GM21529 (cell line): ENCODE measurements around the gene FFAR4.

Source experiments
- ATAC-seq: cut with Tn5 transposase; IDR thresholded peaks from one replicate; pipeline ENCODE4 v1.9.1; 2021; ENCODE audit not compliant: unreplicated experiment

The FFAR4 gene

DNA sequence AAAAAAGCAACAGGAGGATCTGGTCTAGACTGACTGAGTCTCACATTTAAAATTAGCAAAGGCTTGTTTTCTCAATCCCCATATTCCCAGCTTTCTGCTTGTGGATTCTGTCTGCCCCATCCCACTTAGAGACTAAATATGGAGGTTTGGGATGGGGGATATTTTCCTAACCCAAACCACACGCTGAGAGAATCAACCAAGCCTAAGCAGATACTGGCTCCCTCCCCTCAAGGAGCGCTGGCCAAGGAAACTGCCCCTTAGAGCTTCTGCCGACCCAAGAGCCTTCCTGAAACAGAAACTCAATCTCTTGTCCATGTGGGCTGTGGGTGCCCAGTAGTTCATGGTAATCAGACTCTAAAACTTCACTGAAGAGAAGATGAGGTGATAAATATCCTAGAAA, 3.9 kb downstream of the FFAR4 start:
- ATAC-seq, result no peak

DNA sequence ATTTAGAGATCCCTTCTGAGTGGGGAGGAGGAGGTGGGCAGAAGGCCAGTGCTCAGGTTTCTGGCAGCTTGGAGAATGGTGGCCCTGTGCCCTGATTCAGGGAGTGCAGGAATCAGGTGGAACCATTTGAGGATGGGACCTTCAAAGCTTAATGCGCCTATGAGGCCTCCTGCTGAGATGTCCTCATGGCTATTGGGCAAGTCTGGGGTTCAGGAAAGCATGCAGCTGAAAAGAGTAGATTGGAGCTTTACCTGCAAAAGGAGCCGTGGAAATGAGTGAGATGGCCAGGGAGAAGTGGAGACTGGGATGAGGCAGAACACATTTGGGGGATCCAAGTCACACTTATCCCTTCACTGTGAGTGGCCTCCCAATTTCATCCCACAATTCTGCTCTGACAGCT, 6.1 kb downstream of the FFAR4 start:
- ATAC-seq, result no peak

DNA sequence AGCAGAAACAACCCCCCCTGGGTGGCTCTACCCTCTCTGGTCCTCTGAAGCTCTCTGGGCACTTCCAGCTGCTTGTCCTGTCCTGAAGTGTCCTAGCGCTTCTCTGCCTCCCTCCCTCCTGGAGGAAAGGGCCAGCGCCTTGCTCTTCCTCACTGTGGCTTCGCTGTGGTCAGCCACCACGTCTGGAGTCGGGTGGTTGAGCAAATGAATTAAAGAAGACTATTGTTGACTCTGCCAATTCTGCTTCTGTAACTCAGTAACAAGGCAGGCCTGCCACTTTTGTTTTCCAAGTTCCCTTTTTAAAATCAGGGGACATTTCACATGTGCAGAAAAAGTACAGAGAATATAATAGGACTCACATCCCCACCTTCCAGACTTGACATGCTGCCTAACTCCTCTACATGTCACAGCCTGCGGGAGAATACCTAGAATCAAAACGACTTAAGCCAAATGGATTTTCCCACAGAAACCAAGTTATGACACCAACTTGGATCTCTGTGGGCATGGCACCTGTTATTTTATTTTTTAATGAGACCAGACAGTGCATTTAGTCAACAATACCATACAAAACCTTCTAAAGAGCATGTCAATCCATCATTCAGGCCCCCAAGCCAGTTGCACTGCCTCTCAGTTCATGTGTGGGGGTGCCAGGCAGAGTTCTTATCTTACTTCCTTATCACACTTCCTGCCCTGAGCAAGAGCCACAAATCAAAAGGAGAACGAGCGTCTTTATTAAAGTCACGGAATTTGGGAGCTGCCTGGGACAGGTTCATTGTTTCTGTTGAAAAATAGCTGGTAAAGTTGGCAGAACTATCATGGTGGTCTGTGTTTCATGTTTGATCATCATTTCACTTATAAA, 6.8 kb downstream of the FFAR4 start:
- no peak for ATAC-seq

DNA sequence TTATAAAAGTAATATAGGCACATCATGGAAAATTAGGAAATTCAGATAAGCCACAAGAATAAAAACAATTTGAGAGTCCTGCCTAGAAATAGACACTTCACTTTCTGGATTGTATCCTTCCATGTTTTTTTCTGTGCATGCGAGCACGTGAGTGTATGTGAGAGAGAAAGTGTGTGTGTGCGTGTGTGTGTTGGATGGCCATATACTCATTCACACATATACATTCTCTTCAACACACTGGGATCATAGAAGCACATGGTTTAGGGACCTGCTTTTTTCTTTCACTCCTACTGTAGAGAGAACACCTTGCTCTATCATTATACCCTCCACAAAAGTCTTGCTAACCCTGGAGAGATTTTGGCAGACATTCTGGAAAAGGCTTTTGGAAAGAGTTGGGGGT, 7.5 kb downstream of the FFAR4 start:
- no peak for ATAC-seq

DNA sequence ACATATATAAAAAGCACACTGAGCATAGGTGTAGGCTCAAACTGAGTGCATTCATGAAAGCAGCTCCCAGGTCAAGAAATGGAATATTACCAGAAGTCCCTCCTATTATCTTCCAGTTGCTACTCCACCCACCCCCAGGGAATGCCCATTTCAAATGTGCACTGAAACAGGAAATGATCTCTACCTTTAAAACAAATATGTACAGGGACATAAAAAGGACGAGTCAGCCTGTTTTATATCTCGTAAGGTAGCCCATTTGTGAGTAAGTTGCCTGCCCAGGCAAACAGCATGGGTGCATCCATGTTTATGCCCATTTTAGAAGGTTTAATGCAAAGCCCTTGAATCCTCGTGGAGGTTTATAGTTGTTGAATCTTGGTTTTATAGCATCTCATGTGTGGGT, 10.4 kb downstream of the FFAR4 start:
- ATAC-seq, result no peak

DNA sequence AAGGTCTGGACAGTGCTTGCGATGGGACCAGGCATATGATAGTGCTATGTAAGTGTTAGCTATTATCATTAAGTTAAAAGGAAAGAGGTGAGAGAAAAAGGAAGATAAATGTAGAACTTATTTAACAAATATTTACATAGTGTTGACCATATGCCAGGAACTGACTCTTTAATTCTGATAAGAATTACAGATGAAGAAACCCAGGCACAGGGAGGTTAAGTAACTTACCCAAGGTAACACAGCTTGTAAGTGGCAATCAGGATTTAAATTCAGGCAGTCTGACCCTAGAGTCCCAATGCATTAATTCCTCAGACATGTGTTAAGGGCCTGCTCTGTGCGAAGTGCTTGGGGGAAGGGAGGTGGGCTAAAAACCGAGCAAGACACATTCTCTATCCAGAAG, 11.1 kb downstream of the FFAR4 start:
- ATAC-seq, result no peak

DNA sequence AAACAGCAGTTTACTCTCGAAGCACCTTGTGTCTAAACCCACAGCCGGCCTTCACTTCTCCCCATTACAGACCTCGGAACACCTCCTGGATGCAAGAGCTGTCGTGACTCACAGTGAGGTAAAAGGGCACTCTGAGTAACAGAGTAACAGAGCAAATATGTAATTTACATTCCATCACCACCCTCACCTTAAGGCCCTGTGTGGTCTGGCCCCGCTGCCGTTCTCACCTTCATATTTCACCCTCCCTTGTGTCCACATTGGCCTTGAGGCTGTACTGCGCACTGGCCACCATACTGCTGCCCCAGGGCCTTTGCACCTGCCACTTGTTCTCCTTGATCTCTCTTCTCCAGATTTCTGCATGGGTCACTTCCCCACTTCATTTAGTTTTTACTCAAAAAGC, 12.6 kb downstream of the FFAR4 start:
- no peak for ATAC-seq

DNA sequence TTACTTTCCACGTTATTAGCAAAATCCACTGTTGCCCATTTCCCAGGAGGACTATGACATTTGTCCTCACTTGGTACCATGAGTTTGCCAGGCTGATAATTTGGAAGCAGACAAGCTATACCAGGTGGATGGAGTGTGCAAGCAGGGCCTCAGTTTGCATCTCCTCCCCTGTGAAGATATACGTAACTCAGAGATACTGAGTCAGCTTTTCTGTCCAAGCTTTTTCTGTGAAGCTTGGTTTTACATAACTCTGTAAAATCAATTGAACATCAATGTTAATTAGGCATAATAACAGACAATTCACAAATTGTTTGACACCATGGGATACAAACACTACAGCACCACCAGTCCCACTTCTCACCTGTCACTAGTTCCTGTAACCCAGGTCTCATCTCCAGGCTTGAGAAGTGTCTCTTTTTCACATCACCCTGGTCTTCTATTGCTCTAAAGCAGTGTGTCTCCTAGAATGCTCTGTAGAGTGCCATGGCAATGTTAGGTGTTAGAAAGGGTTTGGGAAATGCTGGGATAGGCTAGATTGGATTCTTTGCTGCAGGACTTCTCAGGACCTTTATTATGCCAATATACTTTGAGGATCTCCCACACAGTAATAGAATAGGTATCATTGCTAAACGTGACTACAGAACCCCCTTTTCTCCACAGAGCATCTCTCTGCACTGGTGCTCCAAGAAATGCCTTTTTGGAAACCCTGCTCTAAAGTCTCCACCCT, 13.7 kb downstream of the FFAR4 start:
- no peak for ATAC-seq

DNA sequence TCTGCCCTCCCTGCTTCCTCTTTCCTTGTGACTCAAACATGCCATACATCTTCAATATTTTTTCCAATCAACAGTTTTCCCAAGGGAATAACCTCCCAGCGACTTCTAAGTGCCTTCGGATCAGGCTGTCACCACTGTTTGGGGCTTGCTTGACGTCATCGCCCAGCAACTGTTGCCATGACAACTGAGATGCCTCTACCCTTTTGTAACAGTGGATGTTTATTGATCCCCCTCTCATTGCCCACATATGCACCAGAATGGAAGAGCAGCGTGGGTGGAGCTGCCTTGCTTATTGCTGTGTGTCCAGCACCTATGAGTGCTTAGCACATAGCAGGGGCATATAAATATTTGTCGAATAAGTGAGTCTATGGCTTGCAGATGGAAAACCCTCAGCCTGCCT, 14.4 kb downstream of the FFAR4 start:
- ATAC-seq, result no peak

DNA sequence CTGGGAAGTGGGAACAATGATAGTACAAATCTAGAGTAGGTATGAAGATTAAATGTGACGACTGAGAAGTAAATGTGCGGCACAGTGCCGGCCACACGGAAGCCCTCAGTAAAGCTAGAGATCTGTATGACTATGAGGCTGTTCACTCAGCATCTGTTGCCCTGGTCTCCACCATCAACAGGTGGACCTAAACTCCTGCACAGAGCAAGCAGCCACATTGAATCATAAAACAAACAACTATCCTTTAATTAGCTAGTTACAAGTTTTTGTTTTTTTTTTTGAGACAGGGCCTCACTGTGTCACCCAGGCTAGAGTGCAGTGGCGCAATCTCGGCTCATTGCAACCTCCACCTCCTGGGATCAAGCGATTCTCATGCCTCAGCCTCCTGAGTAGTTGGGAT, 18.0 kb downstream of the FFAR4 start:
- ATAC-seq, result no peak

DNA sequence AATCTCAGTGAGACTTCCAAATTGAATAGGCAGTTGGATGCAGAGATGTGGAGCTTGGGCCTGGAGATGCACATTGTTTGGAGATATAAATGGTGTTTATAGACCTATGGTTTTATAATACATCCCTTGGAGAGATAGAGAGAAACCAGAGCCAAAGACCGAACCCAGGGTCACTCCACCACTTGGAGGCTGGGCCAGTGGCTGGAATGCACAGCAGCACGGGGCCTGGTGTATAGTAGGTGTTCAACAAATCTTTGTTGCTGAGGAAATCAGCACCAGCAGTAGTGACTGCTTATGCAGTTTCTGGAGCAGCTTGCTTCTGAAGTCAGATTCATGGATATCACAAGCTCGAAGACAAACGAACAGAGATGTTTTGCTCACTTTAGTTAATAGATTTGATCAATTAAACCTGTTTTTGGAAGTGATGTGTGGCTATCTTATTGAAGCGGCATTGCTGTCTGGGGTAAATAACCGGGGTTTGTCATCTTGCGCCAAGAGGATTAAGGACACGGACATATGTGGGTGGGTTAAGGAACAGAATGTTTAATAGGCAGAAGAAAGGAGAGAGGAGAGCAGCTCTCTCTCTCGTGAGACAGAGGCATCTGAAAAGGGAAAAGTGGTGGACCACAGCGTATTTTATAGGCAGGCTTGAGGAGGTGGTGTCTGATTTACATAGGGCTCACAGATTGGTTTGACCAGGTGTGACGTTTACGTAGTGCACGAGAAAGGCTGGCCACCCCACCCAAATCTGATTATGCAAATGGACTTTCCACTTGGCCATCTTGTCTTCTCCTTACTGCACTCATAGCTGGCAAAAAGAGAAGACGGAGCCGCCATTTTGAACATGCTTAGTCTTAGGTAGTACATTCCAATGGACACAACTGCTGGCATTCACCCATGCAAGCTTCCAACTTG, 23.4 kb downstream of the FFAR4 start:
- ATAC-seq, result no peak

DNA sequence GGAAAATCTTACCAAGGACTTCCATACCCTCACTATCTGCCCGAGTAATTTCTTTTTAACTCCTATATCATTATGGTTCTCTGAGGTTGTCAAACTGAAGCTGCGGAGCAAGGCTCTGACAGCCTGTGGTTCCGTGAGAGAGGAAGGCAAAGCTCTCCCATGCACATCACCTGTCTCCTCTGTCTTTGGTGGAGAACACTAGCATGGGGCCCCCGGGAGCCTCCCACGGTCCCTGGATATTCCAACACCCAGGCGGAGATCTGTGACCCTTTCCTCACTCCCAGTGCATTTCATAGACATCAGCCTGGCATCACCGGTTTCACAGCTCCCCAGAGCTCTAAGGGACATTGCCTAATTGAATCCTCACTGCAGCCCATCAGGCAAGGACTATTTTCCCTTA, 24.2 kb downstream of the FFAR4 start:
- ATAC-seq, result no peak

DNA sequence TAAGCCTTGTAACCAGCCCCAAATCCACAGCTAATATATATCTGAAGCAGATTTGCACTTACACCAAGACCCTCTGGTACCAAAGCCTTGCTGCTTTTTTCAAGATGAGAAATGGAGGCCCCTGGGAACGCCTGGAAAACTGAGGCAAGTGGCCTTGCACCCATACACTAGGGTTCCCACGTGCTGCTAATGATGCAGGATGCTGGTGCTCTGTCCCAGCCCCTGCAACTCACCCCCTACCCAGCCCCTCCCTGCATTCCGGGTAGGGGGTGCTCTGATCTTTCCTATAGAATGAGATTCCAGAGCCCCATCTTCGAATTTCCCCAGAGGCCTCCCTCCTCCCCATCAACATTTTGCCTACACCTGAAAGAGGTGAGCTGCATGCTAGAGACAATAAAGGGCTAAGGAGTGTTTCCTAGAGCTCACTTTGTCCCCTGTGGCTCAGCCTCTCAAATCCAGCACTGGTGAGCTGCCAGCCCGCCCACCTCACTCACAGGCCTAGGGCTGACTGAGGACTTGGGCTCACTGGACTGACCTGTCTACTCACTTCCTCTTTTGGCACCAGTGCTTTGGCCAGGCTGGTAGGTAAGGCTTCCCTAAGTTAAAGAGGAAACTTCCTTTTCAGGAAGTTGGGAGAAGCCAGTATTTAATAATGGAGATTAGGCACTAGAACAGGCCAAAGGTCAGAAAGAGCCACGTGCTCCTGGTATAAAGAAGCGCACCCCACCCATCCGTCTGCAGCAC, 24.8 kb downstream of the FFAR4 start:
- ATAC-seq, result no peak

DNA sequence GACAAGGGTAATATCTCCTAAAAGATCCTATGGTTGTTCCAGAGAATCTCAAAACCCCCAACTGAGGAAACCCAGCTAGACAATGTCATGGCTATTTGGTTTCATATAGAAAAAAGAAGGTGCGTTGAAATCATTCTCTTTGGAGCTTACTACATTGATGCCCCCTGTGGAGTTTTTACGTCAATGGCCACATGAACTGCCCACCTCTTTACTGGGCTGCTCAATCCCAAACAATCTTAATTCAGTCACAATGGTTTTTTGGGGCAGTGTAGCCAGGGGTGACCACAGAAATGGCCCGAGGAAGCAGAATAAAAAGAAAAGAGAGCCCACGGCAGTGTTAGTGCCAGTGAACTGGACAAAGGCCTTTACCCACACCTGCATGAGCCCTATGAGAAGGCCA, 26.8 kb downstream of the FFAR4 start:
- no peak for ATAC-seq

DNA sequence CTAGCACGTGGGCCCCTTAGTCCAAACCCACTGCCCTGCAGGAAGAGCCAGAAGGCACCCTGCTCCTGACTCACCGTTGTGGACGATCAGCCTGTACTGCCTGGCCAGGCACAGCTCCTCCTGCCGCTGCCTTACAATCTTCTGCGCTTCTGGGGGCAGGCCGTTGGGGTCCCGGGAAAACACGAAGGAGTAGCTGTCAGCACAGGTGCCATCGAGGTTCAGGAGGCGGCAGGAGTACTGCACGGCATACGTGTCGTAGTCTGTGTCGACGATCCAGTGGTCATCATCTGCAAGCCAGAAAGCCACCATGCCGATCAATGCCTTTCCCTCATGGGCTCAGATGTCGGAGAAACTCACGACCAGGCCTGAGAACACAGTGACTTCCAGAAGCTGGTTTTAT, 27.3 kb downstream of the FFAR4 start:
- ATAC-seq, result no peak

DNA sequence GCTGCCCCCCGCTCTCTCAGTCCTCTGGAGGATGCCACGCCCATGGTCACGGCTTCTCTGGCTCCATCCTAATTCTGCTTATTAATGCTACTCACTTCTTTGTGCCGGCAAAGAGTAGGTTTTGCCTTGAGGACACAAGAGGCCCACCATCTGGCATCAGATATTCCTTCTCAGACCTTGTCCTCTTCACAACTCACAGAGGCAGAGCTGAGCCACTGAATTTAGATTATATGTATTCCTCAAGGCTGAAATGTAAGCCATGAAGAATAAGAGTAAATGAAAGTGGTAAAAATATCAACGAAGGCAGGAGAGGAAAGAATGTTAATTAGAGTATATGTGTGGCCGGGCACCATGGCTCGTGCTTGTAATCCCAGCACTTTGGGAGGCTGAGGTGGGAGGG, 28.1 kb downstream of the FFAR4 start:
- ATAC-seq, result no peak

DNA sequence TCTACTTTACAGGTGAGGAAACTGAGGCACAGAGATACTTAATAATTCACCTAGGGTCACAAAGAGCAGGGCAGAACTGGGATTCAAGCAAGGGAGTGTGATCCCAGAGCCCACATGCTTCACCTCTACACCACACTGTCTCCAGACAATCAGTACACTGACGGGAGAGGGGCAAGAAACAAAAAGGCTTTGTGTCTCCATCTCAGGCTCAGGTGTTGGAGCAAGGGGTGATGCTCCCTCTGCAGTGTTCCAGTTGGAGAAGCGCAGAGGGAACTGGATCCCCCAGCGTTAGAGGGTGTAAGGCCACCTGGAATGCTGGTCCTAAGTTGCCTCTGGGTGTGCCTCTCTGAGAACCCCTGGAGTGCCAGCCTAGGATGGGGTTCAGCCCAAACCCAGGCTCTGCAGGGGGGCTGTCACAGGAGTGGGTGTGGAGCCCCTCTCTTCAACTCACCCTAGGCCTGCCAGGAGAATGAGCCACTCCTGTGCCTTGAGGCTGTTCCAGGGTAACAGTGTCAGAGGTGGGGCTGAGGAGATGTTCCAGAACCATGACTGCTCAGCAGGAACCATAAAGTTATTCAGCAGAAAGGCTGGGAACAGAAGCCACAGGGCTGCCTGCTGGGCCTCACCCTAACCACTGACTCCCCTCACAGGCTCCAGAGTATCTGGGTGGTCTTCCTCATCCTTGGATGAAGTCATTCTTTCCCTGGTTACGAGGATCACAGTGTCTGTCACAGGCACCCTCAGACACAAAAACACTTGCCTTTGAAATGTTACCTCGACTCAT, 29.1 kb downstream of the FFAR4 start:
- no peak for ATAC-seq

DNA sequence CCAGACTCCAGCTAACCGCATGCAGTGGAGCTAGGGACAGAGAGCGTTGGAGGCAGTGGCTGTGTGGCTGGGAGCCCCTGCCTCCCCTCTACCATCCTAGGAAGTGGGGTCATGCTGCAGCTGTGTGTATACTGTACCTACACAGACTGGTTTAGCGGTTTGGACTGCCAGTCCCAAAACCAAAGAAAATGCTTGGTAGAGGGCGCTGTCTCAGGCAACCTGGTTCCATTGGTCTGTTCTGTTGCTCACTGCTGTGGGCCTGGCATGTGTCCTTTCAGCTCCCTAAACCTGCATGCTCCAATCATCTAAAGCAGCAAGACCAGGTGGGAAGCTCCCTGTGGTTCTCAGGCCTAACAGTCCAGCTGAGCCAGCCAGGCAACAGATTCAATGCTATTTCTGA, 30.1 kb downstream of the FFAR4 start:
- ATAC-seq, result no peak

DNA sequence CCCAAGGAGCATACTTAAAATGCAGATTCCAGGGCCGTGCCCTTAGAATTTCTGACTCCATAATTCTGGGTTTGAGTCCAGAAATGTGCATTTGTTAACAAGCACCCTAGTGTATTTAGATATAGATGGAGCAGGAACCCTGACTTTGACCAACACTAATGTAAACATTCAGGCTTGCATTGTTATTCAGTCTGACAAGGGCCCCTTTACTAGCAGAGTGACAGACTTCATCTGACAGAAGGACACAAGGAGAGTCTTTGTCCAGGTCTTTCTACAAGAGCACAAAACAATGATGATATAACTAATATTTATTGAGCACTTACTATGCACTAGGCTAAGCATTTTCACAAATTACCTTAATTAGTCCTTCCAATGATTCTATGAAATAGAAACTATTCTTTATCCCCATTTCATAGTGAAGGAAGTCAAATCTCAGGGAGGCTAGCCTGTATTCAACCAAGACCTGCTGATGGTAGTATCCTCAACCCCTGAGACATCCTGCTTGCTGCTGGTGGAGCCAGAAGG, 30.7 kb downstream of the FFAR4 start:
- ATAC-seq, result no peak

DNA sequence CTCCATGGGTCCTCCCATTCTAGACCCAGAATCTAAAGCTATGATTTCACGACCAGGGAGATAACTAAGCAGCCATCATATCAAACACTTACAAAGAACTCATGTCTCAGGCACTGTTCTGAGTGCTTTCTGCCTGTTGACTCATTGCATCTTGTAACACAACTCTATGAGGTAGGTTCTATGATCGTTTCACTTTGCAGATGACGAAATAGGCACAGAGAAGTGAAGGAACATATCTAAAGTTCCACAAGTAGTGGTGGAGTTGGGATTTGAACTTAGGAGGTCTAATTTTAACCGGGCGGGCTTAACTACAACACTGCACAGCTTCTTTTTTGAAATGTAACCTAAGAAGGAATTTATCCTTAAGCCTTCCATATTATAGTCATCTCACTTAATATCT, 31.7 kb downstream of the FFAR4 start:
- ATAC-seq, result no peak
